Activated T-cell treated with anti-CD3 and anti-CD28 coated beads, Interleukin-2, amount 50 U/mL, for 48 hours (primary cell): ENCODE data around the gene ARL5B.

Experiments
- DNase-seq, 2 experiments: peaks; one replicate each; pipeline ENCODE4 v3.0.0-alpha.2; 2020

The ARL5B gene

DNA sequence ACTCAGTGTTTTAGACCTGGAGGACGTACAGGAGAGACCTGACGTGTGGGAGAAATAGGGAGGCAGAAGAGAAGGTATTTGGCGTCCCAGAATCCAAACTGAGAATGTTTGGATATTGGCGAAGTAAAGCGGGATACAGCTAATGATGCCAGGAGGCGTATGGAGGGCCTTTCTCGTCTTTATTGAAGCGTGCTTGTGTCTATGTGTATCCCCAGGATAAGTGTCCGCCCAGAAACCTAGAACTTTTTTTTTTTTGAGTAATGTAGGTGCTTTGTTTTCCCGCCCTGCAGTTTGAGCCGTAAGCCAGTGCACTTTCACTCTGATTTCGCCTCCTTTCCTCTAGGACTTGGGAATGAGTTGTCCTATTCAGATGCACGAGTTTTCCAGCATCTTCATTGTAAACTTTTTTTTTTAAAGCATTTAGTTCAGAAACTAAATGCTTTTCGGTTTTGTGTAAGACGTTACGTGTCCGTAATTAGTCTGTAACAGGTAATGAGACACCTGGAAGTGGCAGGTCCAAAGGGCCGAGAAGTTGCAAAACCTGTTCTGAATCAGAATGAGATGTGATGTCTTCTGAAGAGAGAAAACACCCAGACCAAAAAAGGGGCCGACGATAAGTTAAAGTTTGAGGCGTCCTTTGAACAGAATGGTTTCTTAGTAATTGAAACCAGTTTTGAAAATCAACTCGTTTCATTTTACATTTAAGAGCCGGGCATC is 746 bp downstream of the ARL5B start:
- no peak for DNase-seq

DNA sequence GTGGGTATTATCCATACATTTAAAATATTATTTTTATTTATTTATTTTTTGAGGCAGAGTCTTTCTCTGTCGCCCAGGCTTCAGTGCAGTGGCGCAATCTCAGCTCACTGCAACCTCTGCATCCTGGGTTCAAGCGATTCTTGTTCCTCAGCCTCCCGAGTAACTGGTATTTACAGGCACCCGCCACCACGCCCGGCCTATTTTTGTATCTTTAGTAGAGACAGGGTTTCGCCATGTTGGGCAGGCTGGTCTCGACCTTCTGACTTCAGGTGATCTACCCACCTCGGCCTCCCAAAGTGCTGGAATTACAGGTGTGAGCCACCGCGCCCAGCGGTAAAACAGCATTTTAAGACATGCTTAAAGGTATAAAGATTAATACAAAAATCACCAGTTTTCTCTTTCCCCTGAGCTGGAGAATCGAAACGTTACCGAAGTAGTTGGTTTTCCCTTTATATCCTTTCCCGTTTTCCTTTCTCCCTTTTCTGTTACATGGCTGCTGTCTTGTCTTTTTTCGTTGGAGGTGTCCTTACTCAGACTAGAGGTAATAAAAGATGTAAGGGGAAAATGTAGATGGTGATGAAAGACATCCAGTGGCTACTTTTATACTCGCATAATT is 1.7 kb downstream of the ARL5B start:
- no peak for DNase-seq

DNA sequence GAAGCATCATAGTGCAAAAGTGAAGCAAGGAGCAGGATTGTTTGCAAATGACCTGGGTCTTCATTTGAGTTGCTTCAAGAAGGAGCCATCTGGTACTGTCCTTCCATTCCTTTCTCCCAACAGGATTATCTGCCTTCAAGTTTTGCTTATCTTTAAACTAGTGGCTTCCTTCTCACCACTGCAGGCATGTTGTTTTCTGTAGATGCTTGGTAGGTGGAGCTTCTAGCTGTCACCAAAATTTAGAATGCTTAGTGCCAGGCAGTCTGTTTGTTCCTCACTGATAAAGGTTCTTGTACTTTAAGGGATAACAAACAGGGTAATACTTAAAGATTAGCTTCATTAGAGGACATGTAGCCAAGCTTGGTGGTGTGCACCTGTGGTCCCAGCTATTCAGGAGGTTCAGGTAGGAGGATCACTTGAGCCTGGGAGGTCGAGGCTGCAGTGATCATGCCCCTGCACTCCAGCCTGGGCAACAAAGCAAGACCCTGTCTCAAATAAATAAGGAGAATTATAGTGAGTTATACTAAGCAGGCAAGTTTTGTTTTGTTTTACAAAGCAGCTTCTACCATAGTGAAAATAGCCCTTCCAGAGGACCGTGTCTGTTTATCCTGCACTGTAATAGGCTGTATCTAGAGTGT is 5.7 kb downstream of the ARL5B start:
- DNase-seq: no peak

DNA sequence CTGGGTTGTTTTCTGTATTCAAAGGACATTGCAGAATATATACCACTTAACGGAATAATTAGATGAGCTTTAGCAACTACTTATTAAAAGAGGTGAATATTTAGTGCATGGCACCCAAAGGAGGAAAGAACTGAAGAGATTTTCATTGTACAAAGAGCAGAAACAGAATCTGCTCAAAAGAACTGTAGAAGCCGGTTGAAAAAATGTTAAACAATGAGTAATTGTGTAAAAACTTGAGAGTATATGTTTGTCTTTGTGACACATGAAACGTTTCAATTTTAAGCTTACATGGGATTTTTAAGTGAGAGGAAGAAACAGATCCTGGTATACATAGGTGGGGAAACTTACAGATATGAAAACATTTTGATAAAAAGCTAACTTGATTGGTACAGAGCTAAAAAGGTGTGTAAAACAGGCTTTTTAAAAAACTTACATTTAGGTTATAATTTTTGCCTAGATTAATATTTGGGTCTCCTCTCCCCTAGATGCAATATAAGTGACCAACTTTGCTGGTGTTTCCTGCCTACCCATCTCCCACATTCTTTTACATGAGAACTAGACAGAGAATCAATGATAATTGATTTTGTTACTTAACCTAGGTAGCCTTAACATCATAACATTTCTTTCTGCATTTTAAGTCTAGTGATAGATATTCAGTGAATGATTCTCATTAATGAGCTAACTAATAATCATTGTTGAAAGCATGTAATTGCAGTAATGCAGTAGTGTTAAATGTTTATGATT is 6.8 kb downstream of the ARL5B start:
- no peak for DNase-seq

DNA sequence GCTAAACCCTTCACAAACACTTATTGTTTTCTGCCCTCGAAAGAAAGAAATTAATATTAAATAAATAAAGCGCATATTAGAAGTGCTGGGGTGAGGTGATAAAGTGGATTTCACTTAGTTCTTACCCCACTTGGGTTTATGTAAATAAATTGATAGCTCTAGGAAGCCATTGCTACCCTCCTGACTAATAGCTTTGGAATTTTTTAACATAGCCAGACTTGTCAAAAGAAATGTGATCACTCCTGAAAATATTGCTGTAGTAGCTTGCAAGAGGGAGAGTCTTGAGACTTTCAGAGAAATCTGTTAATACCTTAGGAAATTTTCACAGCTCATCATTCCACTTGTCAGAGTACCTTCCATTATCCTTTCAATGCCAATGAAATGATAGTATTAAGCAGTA is 7.6 kb downstream of the ARL5B start:
- DNase-seq: no peak

DNA sequence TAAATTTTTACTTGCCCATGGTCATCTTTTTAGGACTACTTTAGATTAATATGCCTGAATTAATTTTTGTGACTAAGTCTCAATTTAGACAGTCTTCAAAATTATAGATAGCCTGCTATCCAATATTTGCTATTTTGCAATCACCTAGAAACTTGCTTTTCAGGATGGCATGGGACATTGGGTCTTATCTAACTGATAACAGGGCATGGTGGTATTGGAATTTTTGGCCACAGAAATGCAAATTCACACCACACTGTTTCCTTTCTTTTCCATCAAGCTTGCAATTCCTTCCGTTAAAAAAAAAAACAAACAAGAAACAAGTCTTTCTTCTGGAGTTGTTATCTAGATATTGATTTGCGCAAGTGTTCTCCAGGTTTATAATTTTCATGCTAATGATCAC is 8.8 kb downstream of the ARL5B start:
- DNase-seq: no peak

DNA sequence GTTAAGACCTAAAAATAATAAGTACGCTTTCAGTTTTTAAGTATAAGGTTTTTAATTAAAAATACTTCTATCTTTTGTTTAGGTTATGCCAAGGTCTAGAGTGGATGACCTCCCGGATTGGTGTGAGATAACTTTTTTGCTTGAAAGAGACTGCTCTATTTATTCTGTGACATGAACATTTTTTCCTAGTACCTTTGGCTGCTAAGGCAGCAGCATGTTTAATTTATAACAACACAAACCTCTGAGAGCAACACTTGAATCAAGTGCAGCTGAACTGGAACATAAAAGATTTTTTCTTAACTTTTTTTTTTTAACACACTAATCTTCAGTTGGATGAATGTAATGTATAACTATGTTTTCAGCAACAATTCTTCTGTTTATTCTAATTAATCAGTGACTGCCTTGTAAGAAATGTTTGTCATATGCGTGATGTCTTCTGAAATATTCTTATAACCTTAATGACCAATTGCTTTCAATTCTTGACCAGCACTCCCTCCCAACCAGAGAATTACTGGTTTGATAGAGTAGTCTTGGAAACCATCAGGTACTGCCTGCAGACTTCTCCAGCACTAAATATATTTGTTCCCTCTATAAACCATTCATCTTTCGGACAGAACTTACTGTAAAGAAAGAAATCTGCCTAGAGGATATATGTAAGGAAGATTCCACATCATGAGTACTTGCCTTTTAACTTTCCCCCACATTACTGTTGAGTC is 16.0 kb downstream of the ARL5B start:
- no peak for DNase-seq

DNA sequence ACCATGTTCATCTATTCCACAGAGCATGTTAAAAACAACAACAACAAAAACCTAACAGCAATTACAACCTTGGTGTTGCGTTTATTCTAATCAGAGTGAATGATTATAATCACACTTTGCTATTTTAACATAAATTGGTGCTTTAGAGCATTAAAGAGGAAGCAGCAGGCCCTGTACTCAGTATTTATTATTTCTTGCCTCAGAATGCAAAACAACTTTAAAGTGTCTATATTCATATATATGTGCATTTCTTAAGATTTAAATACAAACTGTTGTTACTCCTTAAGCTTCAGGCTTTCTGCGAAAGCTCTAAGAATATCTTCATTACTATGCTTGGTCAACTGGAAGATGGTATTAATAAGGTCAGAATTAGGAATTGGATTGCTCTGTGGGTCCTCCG is 21.5 kb downstream of the ARL5B start:
- no peak for DNase-seq

DNA sequence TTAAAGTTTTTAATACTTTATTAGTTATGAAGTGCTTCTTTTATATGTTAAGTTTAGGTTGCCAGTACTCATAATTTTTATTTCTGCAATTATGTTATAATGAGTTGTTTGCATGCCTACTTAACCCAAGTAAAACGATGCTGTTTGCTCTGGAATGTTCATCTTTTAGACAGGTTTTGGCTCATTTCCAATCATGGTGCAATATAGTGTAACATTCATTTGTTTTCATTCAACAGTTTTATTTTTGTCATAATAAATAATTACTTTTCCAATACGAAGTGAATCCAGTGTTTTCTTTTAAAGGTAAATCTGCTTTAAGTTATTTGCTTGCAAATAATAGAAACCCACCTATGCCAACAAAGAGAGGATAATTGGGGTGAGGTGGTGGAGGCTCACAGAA is 22.1 kb downstream of the ARL5B start:
- DNase-seq: no peak

DNA sequence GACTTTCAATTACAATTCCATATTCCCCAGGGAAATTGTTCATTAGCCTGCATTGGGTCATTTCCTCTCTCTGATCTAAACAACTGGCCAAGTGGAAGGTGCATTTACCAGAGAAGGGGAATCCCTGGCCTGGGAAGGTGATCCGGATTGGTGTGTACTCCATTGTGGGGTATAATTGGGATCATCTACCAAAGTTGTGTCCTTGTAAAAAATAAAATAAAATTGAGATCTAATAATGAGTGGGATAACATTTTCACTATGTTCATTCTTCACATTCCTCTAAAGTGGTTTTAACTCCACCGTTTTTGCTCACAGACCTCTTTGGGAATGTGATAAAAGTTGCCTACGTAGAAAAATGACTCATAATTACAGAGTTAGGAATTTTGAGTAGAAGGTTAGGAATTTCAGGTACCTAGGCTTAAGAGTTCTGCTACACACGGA is 22.8 kb downstream of the ARL5B start:
- DNase-seq: no peak

DNA sequence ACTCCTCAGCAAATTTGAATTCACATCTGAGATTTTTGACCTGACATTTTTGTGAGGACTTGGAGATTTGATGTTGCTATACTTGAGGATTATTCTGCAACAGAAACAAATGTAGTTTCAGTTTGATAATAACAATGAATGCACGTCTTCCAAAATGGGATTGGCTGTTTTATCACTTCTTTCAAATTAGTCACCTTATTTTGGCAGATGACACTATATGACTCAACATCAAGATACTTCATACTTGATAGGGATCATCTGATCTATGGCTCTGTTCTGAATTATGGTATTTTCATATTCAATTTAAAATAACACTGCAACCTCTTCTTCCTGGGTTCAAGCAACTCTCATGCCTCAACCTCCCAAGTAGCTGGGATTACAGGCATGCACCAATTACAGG is 24.2 kb downstream of the ARL5B start:
- DNase-seq: no peak

DNA sequence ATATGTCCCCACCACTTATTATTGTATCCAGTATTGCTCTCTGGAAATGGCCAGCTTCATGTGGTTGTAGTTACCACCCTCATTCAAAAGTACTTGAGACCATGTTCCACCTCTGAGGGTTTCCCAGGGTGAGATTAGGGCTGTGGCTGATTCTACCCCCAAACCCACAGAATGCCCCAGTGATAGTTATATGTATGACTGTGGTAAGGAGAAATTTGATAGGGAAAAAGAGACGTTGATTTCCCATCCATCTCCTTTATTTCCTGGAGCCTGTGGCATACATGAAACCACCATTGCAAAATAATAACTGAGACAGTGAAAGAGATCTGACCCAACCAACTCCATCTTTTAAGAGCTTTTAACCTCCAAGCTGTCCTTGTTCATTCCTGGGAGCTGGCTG is 25.2 kb downstream of the ARL5B start:
- DNase-seq: no peak

DNA sequence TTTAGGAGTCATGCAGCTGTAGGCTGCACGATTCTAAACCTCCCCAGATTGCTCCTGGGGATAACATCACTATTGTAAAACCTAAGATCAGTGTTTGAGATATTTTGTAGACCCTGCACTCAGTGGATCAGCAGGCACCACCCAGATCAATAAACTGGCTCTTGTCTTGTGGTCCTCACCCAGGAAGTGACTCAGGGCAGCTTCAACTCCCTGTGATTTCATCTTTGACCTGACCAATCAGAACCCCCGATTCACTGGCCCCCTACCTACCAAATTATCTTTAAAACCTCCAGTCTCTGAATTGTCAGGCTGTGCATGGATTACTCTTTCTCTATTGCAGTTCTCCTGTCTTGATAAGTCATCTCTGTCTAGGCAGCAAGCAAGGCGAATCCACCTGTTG is 25.7 kb downstream of the ARL5B start:
- no peak for DNase-seq

DNA sequence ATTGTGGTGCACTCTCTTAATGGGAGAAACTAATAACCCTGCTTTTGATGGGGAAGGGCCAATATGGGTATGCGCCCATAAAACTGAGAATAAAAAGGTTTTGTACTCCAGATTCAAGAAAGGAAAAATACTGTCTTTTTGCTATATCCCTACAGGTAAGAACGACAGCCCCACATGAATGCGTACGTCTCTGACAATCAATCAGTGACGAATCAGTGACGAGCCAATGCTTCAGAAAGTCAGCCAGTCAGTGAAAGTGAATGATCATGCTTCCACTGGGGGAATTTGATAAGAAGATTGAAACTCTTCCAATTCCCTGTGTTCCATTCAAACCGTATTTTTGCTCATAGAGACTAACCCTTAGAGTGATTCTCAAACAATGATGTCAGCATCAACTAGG is 26.3 kb downstream of the ARL5B start:
- DNase-seq: no peak

DNA sequence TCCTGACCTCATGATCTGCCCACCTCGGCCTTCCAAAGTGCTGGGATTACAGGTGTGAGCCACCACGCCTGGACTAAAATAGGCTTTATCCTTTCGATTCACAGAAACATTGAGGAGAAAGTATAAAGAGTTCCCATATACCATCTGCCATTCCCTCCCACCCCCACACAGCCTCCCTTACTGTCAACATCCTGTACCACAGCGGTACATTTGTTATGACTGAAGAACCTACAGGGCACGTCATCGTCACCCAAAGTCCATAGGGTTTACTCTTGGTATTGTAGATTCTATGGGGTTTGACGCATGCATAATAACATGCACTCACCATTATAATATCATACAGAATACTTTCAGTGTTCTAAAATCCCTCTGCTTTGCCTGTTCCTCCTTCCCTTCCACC is 28.0 kb downstream of the ARL5B start:
- no peak for DNase-seq

DNA sequence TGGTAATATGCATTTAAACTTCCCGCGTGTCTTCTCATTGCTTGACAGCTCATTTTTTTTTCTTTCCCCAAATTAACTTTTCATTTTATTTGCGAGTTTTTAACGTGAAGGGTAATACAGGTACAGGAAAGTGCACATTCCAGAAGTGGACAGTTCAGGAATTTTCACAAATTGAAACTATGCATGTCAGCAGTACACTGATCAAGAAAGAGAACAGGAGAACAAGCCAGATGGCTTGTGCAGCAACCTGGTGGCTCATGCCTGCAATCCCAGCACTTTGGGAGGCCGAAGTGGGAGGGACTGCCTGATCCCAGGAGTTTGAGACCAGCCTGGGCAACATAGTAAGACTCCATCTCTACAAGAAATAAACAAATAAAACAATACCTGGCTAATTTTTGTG is 28.5 kb downstream of the ARL5B start:
- no peak for DNase-seq

DNA sequence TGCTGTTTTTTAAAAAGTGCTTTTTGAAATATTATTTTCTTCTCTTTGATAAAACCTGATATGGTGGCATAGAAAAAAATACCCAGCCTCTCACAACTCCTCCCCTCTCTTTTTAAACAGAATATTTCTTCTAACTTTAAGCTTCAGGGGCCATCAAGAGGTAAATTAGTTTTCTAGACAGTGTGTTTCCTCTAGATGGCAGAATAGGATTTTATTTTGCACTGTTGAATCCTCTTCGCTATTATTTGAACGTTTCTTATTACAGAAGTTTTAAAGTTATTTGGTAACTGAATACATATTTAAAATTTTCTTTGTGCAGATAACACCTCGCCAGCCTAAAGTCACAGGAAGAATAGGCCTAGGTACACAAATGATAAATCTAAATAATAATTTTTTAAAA is 30.3 kb downstream of the ARL5B start:
- no peak for DNase-seq

DNA sequence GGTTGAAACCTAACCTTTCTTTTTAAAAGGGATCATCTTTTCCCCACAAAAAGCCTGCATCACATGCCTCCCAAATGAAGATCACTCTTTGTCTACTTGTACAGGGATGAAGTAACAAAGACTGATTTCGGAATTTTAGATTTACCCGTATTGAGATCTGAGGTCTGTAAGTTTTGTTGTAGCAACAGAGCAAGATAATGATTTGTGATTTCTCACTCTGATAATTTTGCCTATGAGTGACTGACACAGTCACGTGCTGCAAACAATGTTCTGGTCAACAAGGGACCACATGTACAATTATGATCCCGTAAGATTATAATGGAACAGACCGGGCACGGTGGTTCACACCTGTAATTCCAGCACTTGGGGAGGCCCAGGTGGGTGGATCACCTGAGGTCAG is 31.3 kb downstream of the ARL5B start:
- DNase-seq: no peak

DNA sequence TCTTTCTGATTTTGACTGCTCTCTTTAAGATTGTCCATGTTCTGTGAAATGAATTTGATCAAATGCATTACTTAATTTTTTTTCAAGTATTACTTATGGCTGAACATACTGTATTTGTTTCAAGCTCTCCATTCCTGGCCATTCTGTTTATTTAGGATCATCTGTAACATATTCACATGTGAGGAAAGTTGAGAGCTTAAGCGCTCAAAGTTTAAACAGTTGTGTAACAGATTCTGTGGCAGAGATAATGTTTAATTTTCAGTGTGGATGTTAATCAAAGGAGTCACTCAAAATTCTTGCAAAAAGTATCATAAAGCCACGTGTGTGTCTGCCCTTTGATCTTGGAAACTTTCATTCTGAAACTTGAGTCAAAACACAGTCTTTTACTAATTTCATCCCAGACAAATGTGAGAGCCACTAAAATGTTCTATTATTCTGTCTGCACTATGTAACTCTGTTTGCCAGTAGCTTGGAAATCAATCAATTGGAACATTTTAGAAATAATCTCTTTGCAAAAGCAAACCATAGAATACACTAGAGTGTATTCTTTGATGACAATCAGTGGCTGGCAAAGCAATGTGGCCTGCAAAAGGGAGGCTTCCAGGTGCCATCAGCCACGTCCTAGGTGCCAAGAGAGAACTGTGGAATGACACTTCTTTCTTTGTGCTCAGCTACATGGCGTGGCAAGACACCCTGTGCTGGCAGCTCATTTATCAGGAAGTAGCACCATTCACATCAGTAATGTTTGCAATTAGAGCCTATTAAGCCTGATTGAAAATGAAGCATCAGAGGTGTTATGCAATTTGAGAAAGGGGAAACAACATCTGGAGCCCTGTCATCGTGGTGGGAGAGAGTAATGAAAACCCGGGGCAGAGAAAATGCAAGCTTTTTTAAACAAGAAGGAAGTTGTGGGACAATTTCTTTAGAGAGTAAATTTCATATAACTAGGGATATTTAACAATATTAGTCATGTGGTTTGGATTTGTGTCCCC is 40.9 kb downstream of the ARL5B start:
- no peak for DNase-seq

DNA sequence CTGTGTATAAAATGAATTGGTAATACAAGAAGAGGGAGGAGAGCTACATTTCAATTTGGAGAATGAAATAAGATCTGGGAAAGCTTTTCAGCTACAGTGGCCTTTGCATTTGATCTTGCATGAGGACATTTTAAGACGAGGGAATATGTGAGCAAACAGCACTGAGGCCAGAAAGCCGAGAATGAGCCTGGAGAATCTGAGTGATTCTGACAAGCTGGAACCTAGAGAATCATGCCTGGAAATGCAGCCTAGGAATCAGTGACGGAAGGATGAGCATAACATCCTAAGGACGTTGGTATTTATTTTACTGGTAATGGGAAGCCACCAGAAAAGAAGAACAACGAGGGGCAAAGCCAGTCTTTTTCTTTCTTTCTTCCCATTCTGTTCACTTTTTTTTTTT is 44.3 kb downstream of the ARL5B start:
- DNase-seq: no peak

DNA sequence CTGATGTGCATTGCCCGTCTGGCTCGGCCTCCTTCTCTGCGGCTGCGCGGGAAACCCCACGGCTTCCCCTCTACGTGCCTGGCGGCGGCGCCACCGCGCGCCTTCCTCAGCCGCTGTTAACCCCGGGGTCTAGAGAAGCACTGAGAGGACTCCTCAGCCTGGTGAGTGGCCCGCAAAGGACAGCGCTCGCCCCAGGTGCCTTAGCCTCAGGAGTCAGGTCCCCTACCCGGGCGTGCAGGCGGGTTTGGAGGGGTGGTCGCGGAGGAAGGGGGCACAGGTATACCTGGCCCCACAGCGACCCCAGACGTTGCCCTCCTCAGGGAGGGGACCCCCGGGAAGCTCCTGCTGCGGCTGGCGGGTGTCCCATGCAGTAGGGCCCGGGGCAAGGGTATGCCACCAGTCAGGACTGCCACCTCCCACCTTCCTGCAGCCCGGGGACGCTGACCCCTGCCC is 51.0 kb downstream of the ARL5B start:
- DNase-seq: no peak

DNA sequence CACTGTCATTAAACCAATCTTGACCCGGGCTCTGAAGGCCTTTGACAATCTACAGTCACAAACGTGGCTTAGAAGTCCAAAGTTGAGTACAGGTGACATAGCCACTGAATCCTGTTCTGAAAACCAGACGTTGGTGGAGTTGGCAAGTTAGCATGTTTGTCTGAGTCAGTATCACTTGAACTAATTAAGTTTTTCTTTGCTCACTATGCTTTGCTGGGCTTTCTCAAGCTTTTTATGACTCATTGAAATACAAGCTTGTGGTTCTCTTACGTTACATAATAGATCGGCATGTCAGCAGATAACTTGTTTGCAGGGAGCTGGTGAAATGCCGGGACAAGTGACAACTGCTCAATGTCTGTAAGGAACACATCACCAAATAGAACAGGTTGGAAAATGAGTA is 53.8 kb downstream of the ARL5B start:
- DNase-seq: no peak
